MM.1S (cell line): Measurements from ENCODE around the gene WDR90.
A peak's percentile ranks its signal among the peaks of the same experiment; 100 is the strongest.

Source experiments
- DNase-seq: peaks from one replicate; pipeline ENCODE4 v3.0.0-alpha.2; 2015
- H2AFZ ChIP-seq: fragments of 300-600 bp; sonication (generic); 2 replicates; pipeline ENCODE4 v1.6.0; 2016; ENCODE audit warnings: antibody characterized with exemption, low read length
- H3F3A ChIP-seq: fragments of 300-600 bp; sonication (generic); 2 replicates; pipeline ENCODE4 v1.6.1; 2016; ENCODE audit warnings: mild to moderate bottlenecking, antibody characterized with exemption, low read length, moderate library complexity, mixed read lengths; ENCODE audit not compliant: insufficient read depth
- H3K27ac ChIP-seq: fragments of 300-600 bp; sonication (generic); 2 replicates; pipeline ENCODE4 v1.5.1; 2016; ENCODE audit warnings: mild to moderate bottlenecking, low read length
- H3K27me3 ChIP-seq: fragments of 300-600 bp; sonication (generic); replicated peaks from 2 replicates; pipeline ENCODE4 v1.6.0; 2016; ENCODE audit warnings: low read length; ENCODE audit not compliant: insufficient read depth
- H3K36me3 ChIP-seq: fragments of 300-600 bp; sonication (generic); replicated peaks from 2 replicates; pipeline ENCODE4 v1.6.1; 2016; ENCODE audit warnings: mild to moderate bottlenecking, low read length, mixed read lengths; ENCODE audit not compliant: insufficient read depth
- H3K4me1 ChIP-seq: fragments of 300-600 bp; sonication (generic); 2 replicates; pipeline ENCODE4 v1.6.1; 2016; ENCODE audit warnings: low read length, mixed read lengths
- H3K4me2 ChIP-seq: fragments of 300-600 bp; sonication (generic); 2 replicates; pipeline ENCODE4 v1.6.0; 2016; ENCODE audit warnings: low read depth, low read length
- H3K4me3 ChIP-seq: fragments of 300-600 bp; sonication (generic); 2 replicates; pipeline ENCODE4 v1.5.1; 2016; ENCODE audit warnings: low read length, mixed read lengths
- H3K79me2 ChIP-seq: fragments of 300-600 bp; sonication (generic); 2 replicates; pipeline ENCODE4 v1.6.1; 2016; ENCODE audit warnings: mixed run types, low read length, mixed read lengths
- H3K9ac ChIP-seq: fragments of 300-600 bp; sonication (generic); 2 replicates; pipeline ENCODE4 v1.6.1; 2016; ENCODE audit warnings: low read length, mixed read lengths
- H3K9me2 ChIP-seq: fragments of 300-600 bp; sonication (generic); replicated peaks from 2 replicates; pipeline ENCODE4 v1.6.1; 2016; ENCODE audit warnings: mild to moderate bottlenecking, low read length, mixed read lengths; ENCODE audit not compliant: insufficient read depth
- H3K9me3 ChIP-seq: fragments of 300-600 bp; sonication (generic); replicated peaks from 2 replicates; pipeline ENCODE4 v1.6.1; 2016; ENCODE audit warnings: mild to moderate bottlenecking, low read length, mixed read lengths; ENCODE audit not compliant: insufficient read depth
- H4K20me1 ChIP-seq: fragments of 300-600 bp; sonication (generic); 2 replicates; pipeline ENCODE4 v1.6.1; 2016; ENCODE audit warnings: mild to moderate bottlenecking, low read length, moderate library complexity, mixed read lengths; ENCODE audit not compliant: insufficient read depth
- EZH2 ChIP-seq: fragments of 300-600 bp; sonication (generic); optimal IDR thresholded peaks from 2 replicates; pipeline ENCODE3; 2017; ENCODE audit warnings: low read depth, mild to moderate bottlenecking, antibody characterized with exemption, low read length, mixed read lengths
- EZH2phosphoT487 ChIP-seq: fragments of 300-600 bp; sonication (generic); IDR thresholded peaks from 2 replicates; pipeline ENCODE4 v1.6.1; 2018; ENCODE audit warnings: antibody characterized with exemption, low read length
- TF ChIP-seq, protein P1 (sequence below): fragments of 300-600 bp; sonication (generic); IDR thresholded peaks from 2 replicates; pipeline ENCODE4 v1.5.1; 2016; ENCODE audit warnings: antibody characterized with exemption, low read length, mixed read lengths

The WDR90 gene

DNA sequence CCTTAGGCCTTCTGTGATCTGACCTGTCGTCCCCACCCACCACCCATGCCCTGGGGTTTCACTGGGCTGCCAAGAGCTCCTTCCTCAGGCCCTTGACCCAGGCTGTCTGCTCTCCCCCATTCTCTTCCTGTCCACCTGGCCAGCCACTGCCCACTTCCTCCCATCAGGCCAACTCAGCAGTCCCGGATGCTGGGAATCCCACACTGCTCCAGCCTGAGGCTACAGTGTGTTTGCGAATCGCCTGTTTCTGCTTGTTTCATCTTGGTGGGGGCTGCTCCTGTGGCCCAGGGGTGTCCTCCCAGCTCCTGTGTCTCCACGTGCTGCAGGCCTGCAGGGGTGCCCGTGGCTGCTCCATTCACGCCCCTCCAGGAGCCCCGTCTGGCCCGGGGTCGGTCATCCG is 64.9 kb downstream of the WDR90 start:
- no peak overlapping the region for H3K4me3 ChIP-seq
- H3K27me3 ChIP-seq, result peaks cover 49% of the 10 kb centered on the region
- peaks cover 7% of the 10 kb centered on the region; the same call in 1 of the 2 replicates for H3K4me1 ChIP-seq
- H3K79me2 ChIP-seq, result no peaks in the 10 kb centered on the region
- H3F3A ChIP-seq, result no peaks in the 10 kb centered on the region
- H3K9me2 ChIP-seq, result no peaks in the 10 kb centered on the region
- H3K9me3 ChIP-seq, result no peaks in the 10 kb centered on the region
- H3K27ac ChIP-seq, result no peak overlapping the region
- no peak for DNase-seq
- H3K36me3 ChIP-seq, result no peaks in the 10 kb centered on the region
- H3K4me2 ChIP-seq, result no peak overlapping the region
- no peaks in the 10 kb centered on the region for H4K20me1 ChIP-seq
- no peak overlapping the region for H3K9ac ChIP-seq
- no peak for TF ChIP-seq EZH2
- TF ChIP-seq, protein P1, sequence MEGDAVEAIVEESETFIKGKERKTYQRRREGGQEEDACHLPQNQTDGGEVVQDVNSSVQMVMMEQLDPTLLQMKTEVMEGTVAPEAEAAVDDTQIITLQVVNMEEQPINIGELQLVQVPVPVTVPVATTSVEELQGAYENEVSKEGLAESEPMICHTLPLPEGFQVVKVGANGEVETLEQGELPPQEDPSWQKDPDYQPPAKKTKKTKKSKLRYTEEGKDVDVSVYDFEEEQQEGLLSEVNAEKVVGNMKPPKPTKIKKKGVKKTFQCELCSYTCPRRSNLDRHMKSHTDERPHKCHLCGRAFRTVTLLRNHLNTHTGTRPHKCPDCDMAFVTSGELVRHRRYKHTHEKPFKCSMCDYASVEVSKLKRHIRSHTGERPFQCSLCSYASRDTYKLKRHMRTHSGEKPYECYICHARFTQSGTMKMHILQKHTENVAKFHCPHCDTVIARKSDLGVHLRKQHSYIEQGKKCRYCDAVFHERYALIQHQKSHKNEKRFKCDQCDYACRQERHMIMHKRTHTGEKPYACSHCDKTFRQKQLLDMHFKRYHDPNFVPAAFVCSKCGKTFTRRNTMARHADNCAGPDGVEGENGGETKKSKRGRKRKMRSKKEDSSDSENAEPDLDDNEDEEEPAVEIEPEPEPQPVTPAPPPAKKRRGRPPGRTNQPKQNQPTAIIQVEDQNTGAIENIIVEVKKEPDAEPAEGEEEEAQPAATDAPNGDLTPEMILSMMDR, result no peak
- no peak for TF ChIP-seq EZH2phosphoT487
- no peak overlapping the region for H2AFZ ChIP-seq

DNA sequence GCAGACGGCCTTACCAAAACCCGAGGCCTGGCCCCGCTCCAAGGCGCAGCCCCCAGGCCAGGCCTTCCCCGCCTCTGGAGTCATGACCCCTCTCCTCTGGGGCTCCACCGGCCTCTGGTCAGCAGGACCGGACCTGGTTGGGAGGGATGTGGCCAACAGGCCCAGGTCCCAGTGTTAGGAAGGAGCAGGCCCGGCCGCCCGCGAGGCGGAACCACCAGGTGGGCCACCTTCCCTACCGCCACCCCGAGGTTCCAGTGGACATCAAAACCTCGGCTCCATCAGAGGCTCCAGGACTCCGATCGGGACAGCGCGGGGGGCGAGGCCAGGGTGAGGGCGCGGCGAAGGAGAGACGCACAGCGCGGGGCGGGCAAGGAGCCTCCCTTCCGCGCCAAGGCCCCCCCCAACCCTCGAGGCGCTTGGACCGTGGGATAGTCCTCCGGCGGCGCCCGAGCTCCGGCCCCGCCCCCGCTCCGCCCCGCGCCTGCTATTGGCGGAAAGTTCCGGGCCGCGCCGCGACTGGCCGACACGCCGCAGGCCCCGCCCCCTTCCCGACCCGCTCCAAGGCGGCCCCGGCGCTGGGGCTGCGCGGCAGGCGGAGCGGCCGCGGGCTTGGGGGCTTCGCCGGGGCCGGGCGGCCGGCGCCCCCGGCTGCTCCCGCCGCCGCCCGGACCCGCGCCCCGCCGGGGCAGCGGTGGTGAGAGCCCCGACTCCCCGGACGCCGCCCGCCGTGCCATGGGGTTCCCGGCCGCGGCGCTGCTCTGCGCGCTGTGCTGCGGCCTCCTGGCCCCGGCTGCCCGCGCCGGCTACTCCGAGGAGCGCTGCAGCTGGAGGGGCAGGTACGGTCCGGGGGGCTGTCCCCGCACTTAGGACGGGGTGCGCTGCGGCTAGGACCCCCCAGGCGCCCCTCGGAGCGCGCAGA is 65.7 kb downstream of the WDR90 start, which contains the start of gene METRN:
Gene METRN (plus strand): TSS at position 561 of the 919 bp plus-strand sequence. CDS start 172 bp downstream, at position 733.
- no peaks in the 10 kb centered on the region for H3K9me3 ChIP-seq
- no peak within 1 kb of the TSS for H3K27ac ChIP-seq
- H3K9ac ChIP-seq, result no peak within 1 kb of the TSS
- TF ChIP-seq EZH2phosphoT487 (no peak), EZH2 (no peak)
- TF ChIP-seq, protein P1, result no peak
- peaks cover 42% of the 10 kb centered on the region for H3K27me3 ChIP-seq
- H3K4me2 ChIP-seq, result peak within 1 kb of the TSS; percentile 41; the same call in 1 of the 2 replicates
- H3K79me2 ChIP-seq, result no peaks in the 10 kb centered on the region
- no peaks in the 10 kb centered on the region for H3K36me3 ChIP-seq
- no peak within 1 kb of the TSS for H3K4me3 ChIP-seq
- H3K4me1 ChIP-seq, result peaks cover 9% of the 10 kb centered on the region; the same call in 1 of the 2 replicates
- peaks cover 2% of the 10 kb centered on the region; the same call in 1 of the 2 replicates for H3F3A ChIP-seq
- H4K20me1 ChIP-seq, result no peaks in the 10 kb centered on the region
- H2AFZ ChIP-seq, result no peak within 1 kb of the TSS
- DNase-seq, result peak; percentile 72
- no peaks in the 10 kb centered on the region for H3K9me2 ChIP-seq

DNA sequence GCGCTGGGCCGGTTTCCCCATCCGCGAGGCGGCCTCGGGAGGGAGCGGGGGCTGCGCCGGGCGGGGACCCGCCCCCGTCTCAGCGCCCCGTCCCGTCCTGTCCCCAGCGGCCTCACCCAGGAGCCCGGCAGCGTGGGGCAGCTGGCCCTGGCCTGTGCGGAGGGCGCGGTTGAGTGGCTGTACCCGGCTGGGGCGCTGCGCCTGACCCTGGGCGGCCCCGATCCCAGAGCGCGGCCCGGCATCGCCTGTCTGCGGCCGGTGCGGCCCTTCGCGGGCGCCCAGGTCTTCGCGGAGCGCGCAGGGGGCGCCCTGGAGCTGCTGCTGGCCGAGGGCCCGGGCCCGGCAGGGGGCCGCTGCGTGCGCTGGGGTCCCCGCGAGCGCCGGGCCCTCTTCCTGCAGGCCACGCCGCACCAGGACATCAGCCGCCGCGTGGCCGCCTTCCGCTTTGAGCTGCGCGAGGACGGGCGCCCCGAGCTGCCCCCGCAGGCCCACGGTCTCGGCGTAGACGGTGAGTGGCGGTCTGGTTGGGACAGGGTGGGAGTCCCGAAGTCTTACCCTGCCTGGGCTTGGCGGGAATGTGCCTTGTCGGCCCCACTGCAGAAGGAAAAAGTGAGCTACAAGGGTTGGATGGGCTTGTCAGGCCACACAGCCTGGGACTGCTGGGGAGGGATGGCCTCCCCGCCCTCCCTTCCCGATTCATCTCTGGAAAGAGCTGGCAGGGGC is 66.5 kb downstream of the WDR90 start:
- Histone ChIP-seq H3K36me3 (no peaks in the 10 kb centered on the region), H3K27me3 (peaks cover 34% of the 10 kb centered on the region), H3K79me2 (no peaks in the 10 kb centered on the region; the same call in 1 of the 2 replicates), H3K4me2 (peak overlapping the region; percentile 39; the same call in 1 of the 2 replicates), H3K9me3 (no peaks in the 10 kb centered on the region), H3F3A (peaks cover 8% of the 10 kb centered on the region; the same call in 1 of the 2 replicates), H3K9me2 (no peaks in the 10 kb centered on the region), H3K9ac (no peak overlapping the region), H4K20me1 (no peaks in the 10 kb centered on the region), H2AFZ (no peak overlapping the region), H3K4me3 (no peak overlapping the region), H3K27ac (no peak overlapping the region), H3K4me1 (peaks cover 11% of the 10 kb centered on the region; the same call in 1 of the 2 replicates)
- TF ChIP-seq EZH2phosphoT487 (no peak), EZH2 (no peak)
- TF ChIP-seq, protein P1, result no peak
- no peak for DNase-seq
